ENCODE results near the gene TUBB2B.

TUBB2B gene

DNA sequence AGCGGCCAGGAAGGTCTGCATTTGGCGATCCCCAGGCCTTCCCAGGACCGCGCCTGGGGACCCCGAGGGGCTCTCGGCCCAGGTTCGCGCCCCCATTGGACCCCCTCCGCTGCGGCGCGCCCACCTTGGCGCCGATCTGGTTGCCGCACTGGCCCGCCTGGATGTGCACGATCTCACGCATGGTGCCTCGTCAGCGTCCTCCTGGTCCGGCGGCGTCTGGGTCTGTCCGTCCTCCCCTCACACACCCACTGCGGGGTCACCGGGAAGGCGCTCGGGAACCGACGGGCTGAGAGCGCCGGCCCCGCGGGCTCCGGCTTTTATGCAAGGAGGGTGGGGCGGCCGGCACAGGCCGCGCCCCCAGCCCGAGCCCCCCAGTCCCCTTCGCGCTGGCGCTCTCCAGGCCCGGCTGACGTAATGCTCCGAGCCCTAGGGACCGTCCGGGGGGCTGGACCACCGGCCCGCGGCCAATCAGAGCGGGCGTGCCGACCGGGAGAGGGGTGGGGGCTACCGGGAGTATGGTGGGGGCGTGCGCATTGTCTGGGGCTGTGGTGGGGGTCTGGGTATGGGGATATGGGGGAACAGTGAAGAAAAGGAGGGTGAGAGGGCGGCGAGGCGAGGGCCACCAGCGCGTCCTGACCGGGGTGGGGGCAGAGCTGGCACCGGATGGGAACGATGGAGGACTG is at the start of gene TUBB2B:
TSS of gene TUBB2B (minus strand) at position 291 of the 683 bp plus-strand sequence. CDS start at position 181, 110 bp downstream.
- FAIRE-seq, result no peak

- no peak for FAIRE-seq
These were observed 49.8 kb upstream of the TUBB2B start for GRCh38 chr6:3277251-3277650.

- no peak for FAIRE-seq
These were observed 49.0 kb upstream of the TUBB2B start for GRCh38 chr6:3276174-3277167.

- FAIRE-seq, result no peak
These were observed 46.5 kb upstream of the TUBB2B start for GRCh38 chr6:3273707-3274521.

DNA sequence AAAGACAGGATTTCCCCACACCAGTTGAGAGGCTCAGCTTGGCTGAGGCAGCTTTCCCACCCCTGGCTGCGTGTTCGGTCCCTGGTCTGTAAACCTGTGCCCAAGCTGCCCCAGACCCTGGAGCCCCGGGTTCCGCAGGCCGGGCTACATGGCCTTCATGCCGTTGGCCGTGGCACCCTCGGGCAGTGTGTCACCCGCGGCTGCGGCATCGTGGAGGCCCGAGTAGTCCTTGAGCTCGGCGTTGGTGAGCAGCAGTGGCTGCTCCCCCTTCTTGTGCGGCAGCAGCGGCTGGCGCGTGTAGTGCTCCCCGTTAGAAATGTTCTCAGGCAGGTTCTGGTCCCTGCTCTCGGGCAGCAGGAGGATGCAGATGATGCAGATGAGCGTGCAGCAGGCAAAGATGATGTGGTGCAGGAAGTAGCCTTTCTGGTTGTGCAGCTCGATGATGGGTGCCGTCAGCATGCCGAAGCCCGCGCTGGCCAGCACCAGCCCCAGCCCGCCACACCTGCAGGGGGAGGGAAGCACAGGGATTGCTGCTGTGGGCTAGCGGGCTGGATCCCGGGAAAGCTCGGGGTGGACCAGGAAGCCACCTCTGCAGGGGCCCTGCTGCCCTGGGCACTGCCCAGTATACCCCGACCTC is 45.6 kb upstream of the TUBB2B start:
- no peak for FAIRE-seq

DNA sequence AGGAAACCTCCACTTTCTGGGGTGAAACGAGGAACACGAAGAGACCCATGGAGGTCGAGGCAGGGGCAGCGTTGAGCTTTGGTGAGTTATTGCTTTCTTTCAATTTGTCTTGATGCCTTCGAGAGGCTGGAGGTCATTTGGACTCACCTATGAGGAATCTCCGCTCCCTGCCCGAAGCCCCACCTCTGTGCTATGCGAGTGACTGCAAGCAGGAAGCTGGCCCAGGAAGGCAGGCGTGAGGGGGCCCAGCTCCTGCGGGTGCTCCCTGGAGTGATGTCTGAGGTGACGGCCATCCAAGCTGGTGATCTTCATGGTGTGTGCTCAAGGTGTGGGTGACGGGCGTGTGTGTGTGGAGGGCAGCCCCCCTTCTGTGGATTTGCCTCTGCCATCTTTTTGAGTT is 44.3 kb upstream of the TUBB2B start:
- FAIRE-seq, result no peak

DNA sequence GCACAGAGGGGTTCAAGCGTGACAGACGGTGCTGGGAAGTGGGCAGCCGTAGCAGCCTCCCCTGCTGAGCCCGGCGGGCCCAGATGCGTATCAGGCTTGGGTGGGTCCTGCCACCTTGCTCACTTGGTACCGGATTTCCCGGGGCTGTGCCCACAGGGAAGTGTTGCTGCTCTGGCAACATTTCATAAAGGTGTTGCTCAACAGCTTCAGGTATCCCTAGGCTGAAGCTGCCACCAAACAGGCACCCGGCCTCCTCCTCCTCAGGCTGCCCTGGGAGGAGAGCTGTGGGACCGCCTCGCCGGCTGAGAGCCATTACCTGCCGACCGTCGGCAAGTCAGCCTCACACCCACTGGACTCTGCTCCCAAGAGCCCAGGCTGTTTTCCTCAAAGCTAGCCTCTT is 42.8 kb upstream of the TUBB2B start:
- FAIRE-seq, result no peak

- FAIRE-seq, result no peak
These were observed 42.0 kb upstream of the TUBB2B start for GRCh38 chr6:3269281-3269975.

DNA sequence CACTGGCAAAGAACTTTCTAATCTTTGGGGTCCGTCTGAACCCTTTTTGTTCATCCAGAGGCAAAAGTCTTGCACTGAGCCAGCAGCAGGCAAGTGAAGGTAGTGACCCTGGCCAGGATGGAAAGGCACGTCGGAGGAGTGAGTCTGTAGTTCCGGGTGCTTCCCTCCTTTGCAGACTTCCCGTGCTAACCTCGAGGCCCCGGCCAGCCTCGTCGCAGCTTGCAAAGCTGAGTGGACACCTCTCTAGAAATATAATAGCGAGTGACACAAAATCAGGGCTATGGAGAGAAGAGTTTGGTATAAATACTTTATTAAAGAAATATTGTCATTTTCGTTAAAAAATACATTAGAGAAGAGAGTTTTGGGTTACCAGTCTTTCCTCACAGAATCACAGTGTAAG is 41.2 kb upstream of the TUBB2B start:
- no peak for FAIRE-seq

DNA sequence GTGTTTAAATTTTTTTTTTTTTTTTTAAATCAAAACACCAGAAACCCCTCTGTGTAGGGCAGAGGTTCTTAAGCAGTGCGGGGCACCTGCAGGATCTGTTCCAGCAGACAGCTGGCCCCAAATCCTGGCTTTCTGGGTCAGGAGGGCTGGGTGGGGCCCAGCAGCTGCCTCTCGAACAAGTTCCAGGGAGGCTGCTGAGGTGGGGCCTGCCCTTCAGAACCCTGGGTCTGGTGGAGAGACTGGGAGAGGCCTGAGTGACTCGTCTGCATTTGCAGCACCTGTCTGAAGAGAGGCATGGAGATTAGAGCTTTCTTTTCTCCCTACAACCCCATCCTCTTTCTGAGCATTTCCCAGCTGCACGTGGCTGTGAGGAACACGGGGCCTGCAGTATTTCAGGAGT is 39.7 kb upstream of the TUBB2B start:
- FAIRE-seq, result no peak

GRCh38 chr6:3266170-3266569 is 38.7 kb upstream of the TUBB2B start:
- no peak for FAIRE-seq

- FAIRE-seq, result no peak
These were observed 38.2 kb upstream of the TUBB2B start for GRCh38 chr6:3265671-3266070.

- FAIRE-seq, result no peak
These were observed 36.9 kb upstream of the TUBB2B start for GRCh38 chr6:3264356-3264755.

GRCh38 chr6:3263096-3263495 is 35.6 kb upstream of the TUBB2B start:
- no peak for FAIRE-seq

GRCh38 chr6:3261921-3262320 is 34.5 kb upstream of the TUBB2B start:
- no peak for FAIRE-seq

- no peak for FAIRE-seq
These were observed 34.0 kb upstream of the TUBB2B start for GRCh38 chr6:3261518-3261820.

DNA sequence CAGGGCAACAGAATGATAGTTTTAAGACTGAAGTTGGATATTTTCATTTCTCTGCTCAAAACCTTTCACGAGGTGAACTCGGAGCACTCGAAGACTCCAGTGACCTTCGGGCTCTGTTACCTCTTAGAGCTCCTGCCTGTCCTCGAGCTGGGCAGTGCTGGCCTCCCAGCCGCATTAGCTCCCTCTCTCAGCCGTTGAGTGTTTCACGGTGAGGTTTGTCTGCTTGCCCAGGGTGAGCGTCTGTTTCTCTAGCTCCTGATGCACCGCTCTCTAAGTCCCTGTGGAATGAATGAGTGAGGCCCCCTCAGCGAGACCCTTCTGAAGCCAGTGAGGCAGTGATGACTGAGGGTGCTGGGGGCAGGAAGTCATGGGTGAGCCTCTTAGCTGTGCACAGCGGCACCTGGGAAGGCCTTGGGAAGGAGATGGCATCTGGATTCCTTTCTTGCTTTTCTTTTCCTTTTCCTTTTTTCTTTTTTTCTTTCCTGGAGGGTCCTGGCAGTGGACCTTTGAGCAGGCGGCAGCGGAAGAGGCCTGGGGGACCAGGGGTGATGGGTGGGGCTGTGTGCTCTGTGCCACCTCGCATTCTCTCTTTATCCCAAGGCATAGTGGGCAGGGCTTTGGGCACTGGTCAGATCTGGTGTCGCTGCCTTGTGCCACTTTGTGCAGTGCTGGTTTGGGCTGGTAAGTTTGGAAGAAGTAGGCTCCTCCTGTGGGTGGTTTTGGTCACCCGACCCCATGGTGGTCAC is 33.5 kb upstream of the TUBB2B start:
- no peak for FAIRE-seq

- FAIRE-seq, result no peak
These were observed 32.8 kb upstream of the TUBB2B start for GRCh38 chr6:3260296-3260695.

GRCh38 chr6:3259491-3259958 is 32.1 kb upstream of the TUBB2B start:
- no peak for FAIRE-seq

- peak; percentile 23 for FAIRE-seq
These were observed 31.5 kb upstream of the TUBB2B start, which contains the start of gene PSMG4 for GRCh38 chr6:3258720-3259490. Gene PSMG4, plus strand, starts transcription at chr6:3258947. Its CDS starts 76 bp downstream, at chr6:3259023.
